ENCODE results near the gene IFNL4.
"Not testable (repeated sequence)": the region's sequence is repeated elsewhere in the genome, so short reads cannot be mapped to it uniquely, and the experiment has no call there.

IFNL4 gene

DNA sequence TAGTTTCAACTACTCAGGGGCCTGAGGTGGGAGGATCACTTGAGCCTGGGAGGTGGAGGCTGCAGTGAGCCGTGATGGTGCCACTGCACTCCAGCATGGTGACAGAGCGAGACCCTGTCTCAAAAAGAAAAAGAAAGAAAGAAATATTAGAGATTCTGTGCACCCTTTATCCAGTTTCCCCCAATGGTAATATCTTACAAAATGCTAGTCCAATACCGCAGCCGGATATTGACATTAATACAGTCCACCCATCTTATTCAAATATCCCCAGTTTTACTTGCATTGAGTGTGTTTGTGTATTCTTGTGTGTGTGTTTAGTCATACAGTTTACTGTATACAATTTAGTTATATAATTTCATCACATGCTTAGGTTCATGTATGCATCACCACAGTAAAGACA, 8.6 kb upstream of the IFNL4 start:
- DNase-seq (ENCODE audit: low read depth) = no peak

DNA sequence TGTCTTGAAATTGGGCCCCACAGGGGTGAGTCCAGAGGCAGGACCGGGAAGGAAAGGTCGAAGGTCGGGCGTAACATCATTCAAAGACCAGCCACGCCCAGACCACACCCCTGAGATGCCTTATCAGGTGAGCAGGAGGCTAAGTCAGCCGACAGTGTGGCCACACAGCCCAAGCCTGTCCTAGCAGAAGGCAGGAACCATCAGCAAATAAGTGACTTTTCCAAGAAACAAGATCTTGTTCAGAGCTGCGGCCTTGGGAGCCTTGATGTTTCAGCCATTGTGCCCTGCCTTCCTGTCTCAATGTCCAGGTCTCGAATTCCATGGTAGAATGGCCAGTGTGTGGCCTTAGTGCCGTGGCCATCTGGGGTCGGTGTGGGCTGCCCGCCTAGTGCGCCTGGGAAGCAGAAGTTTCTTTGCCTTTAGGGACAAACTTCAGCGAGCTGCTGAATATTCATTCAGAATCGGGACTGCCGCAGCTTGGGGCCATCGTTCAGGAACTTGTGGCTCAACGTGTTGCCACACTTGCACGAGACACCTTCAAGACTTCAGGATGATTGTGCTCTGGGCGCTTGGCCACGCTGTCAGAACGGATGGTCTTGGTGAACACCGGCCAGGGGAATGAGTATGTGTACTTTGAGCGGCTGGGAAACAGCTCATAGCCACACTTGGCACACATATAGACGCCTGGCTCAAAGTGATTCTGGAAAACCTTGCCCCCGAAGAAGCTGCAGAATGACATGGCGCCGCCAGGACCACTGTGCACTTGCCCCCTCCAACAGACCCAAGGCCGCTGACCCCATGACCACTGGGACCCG, 6.1 kb upstream of the IFNL4 start:
- no peak for DNase-seq (ENCODE audit: low read depth)

DNA sequence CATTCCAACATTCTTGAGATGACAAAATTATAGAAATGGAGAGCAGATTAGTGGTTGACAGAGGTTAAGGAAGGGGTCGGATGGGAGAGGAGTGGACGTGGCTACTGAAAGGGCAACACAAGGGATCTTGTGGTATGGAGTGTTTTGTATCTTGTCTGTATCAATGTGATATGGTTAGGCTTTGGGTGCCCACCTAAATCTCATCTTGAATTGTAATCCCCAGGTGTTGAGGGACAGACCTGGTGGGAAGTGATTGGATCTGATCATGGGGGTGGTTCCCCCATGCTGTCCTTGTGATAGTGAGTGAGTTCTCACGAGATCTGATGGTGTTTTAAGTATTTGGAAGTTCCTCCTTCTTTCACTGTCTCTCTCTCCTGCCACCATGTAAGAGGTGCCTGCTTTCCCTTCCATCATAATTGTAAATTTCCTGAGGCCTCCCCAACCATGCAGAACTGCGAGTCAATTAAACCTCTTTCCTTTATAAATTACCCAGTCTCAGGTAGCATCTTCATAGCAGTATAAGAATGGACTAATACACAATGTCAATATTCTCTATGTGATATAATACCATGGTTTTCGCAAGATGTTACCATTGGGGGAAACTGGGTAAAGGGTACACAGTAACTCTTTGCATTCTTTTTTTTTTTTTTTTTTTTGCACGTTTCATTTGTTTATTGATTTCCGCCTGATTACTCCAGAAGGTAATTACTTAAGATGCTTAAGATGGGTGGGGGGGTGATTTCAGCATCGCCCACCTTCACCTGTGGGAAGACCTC, 4.9 kb upstream of the IFNL4 start:
- DNase-seq (ENCODE audit: low read depth) = no peak

DNA sequence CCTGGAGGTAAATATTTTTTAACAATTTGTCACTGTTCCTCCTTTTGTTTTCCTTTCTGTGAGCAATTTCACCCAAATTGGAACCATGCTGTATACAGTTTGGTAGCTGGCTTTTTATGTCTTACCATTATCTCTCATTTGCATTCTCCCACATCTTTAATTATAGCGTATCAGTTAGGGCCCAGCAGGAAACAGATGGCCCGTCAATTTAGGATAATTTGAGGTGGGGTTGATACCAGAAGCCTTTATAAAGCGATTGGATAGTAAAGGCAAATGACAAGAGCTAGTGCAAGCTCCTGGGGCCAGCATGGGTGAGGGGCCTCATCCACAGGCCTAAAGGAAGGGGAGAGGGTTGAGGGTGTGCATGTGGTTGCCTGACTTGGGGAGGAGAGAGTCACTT, 3.8 kb upstream of the IFNL4 start:
- DNase-seq (ENCODE audit: low read depth) = no peak

DNA sequence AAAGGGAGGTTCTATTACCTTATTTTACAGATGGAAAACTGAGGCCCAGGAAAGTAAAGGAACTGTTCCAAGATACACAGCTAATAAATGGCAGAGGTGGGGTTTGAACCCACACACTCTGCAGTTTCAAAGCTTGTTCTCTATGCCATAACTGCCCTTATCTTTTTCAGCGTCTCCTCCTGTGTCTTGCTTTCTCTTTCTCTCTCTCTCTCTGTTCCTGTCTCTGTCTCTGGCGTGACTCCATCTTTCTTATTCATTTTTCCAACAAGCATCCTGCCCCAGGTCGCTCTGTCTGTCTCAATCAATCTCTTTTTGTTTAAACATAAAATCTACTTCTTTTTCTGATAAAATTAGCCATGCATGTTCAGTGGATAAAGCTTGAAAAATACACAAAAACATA, 3.2 kb upstream of the IFNL4 start:
- no peak for DNase-seq (ENCODE audit: low read depth)

DNA sequence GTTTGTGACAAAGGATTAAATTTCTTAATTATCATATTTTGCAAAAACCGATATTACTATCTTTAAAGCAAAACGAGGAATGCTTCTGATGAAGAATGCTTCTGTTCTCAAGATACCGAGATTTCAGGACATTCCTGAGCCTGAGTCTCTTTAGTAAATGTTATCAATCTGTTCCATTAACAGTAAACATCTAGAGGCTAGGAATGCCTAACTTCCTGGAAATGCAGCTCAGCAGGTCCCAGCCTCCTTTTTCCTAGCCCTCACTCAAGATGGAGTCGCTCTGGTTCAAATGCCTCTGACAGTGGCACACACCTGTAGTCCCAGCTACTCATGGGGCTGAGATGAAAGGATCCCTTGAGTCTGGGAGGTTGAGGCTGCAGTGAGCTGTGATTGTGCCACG, 2.4 kb upstream of the IFNL4 start:
- DNase-seq (ENCODE audit: low read depth) = no peak

DNA sequence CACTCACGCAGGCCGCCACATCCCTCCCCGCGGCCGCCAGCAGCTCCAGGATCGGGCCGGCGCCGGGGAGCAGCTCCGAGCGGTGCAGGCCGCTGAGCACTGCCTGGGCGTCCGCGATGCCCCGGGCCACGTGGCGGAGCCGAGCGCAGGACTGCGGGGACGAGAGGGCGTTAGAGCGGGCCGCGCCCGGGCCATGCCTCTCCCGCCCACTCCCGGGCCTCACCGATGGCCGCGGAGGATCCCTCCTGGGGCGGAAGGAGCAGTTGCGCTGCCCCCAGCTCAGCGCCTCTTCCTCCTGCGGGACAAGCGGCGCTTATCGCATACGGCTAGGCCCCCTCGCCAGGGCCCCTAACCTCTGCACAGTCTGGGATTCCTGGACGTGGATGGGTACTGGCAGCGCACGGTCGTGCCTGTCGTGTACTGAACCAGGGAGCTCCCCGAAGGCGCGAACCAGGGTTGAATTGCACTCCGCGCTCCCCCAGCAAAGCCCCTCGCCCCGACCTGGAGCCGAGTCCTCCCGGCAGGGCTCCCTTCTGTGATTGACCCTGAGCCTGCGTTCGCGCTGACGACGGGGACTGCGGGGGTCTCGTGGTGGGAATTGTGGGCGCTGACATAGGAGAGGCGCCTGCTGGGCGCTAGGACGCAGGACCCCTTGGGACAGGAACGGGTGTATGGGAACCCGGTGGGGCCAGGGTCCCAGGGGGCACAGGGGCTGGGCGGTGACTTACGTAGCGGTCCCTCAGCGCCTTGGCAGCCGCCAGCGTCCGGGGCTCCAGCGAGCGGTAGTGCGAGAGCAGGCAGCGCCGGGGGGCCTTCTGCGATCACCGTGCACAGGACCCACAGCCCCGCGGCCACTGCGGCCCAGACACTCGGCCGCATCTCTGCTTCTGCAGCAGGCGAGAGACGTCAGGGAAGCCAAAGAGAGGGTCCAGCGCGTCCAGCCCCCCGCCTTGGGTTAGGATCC, 673 bp downstream of the IFNL4 start:
- no peak for DNase-seq (ENCODE audit: low read depth)

DNA sequence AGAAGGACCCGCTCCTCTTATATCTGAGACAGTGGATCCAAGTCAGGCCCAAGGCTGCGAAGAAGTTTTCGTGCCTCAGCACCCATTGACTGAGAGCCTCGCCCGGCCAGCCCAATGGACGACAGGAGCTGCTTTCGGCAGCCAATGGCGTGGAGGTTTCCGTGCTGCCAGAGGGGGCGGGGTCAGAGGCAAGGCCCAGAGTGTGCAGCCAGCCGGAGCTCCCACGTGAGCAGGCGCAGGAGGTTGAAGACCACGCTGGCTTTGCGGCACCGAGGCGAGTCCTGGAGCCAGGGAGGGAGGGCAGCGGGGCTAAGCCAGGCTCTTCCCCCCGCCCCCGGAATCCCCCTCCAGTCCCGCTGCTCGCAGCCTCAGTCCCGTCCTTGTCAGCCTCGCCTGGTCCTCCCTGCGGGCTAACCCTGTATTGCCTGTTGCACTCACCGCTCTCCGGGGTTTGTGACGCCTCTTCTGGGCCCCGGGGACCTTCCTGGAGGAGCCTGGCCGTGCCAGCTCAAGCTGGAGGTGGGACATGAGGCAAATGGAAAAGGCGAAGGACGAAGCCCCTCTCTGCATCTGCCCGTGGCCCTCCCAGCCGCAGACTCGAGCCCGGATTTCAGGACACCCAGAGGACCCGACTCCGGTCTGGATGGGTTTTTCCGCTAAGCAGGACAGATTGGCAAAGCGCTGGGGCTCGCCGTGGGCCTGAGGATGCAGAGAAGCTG, 1.5 kb downstream of the IFNL4 start:
- no peak for DNase-seq (ENCODE audit: low read depth)

DNA sequence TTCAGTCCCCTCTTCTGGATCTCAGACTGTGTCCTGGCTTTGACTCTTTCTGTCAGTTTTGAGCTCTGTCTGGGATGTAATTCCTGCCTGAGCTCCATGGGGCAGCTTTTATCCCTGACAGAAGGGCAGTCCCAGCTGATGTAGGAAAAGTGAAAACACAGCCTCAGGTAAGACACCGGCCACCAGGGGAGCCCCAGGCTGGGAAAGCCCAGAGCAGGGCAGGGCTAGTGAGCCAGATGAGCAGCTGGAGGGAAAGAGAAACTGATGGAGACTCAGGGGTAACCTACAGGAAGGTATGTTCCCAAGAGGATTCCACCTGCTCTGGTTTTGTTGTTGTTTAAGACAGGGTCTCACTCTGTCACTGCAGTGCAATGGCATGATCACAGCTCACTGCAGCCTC, 3.5 kb downstream of the IFNL4 start:
- DNase-seq (ENCODE audit: low read depth) = not testable (repeated sequence)

DNA sequence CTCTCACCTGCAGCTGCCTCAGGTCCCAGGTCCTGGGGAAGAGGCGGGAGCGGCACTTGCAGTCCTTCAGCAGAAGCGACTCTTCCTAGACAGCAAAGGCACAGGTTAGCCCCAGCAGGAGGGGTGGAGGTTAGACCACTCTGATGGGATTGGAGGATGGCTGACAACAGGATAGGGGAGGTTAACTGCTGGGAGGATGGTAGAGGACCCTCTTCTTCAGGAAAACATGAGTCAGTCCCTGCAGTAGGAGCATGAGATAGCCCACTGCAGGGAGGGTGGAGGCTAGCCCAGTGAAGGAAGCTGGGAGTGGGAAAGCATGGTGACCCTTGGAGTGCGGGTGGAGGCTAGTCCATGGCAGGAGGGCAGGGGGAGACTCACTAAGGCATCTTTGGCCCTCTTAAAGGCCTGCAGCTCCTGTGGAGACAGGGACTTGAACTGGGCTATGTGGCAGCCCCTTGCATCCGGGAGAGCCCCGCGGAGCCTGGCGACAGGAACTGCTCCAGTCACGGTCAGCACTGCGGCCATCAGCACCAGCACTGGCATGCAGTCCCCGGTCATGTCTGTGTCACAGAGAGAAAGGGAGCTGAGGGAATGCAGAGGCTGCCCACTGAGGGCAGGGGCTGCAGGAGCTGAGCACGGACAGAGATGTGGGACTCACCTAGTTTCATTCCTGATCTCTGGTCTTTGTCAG, 4.1 kb downstream of the IFNL4 start, which contains the start of gene IFNL3:
IFNL3 (minus strand) TSS at position 597 of the 691 bp plus-strand sequence; CDS start at position 558, 39 bp downstream.
- not testable (repeated sequence) for DNase-seq (ENCODE audit: low read depth)

DNA sequence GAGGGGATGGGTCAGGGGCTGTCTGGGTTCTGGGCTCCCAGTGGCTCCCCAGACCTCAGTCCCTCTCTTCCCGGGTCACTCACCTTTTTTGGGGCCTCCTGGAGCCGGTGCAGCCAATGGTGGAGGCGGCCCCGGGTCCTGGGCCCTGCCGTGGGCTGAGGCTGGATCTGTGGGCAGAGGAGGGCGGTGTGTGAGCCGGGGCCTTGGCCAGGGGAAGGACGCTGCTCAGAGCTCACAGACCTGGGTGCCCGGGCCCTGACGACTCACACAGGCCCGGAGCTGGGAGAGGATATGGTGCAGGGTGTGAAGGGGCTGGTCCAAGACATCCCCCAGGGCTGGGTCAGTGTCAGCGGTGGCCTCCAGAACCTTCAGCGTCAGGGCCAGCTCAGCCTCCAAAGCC, 4.9 kb downstream of the IFNL4 start:
- DNase-seq (ENCODE audit: low read depth) = not testable (repeated sequence)

DNA sequence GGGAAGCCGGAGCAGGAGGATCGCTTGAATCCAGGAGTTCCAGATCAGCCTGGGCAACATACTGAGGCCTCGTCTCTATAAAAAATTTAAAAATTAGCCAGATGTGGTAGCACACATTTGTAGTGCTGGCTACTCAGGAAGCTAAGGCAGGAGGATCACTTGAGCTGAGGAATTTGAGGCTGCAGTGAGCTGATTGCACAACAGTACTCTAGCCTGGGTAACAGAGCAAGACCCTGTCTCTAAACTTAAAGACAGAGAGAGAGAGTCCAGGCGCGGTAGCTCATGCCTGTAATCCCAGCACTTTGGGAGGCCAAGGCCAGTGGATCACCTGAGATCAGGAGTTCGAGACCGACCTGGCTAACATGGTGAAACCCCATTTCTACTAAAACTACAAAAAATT, 8.2 kb downstream of the IFNL4 start:
- no peak for DNase-seq (ENCODE audit: low read depth)

DNA sequence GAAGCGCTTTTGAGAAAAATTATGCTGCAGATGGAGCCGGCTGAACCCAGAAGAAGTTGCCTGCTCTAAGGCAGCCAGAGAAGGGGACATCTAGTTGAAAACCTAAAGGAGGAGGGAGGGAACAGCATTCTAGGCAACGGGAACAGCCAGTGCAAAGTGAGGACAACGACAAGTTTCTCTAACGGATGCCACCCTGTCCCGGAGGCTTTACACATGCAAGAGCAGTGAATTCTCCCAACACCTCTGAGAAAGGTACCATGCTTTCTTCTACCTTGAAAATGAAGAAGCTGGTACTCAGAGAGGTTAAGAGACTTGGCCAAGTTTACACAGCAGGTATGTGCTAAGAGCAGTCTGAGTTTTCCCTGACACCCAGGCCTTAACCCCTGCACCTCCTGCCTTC, 9.7 kb downstream of the IFNL4 start:
- no peak for DNase-seq (ENCODE audit: low read depth)

DNA sequence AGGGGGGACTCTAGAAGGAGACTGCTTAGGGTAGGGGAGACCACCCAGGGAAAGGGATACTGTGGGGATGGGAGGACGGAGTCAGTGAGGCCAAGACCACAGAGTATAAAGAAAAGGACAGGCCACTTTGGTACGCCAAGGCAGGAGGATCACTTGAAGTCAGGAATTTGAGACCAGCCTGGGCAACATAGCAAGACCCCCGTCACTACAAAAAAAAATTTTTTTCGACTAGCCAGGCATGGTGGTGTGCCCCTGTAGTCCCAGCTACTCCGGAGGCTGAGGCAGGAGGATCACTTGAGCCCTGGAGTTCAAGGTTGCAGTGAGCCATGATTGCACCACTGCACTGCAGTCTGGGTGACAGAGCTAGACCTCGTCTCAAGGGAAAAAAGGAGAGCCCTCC, 10.4 kb downstream of the IFNL4 start:
- DNase-seq (ENCODE audit: low read depth) = no peak

DNA sequence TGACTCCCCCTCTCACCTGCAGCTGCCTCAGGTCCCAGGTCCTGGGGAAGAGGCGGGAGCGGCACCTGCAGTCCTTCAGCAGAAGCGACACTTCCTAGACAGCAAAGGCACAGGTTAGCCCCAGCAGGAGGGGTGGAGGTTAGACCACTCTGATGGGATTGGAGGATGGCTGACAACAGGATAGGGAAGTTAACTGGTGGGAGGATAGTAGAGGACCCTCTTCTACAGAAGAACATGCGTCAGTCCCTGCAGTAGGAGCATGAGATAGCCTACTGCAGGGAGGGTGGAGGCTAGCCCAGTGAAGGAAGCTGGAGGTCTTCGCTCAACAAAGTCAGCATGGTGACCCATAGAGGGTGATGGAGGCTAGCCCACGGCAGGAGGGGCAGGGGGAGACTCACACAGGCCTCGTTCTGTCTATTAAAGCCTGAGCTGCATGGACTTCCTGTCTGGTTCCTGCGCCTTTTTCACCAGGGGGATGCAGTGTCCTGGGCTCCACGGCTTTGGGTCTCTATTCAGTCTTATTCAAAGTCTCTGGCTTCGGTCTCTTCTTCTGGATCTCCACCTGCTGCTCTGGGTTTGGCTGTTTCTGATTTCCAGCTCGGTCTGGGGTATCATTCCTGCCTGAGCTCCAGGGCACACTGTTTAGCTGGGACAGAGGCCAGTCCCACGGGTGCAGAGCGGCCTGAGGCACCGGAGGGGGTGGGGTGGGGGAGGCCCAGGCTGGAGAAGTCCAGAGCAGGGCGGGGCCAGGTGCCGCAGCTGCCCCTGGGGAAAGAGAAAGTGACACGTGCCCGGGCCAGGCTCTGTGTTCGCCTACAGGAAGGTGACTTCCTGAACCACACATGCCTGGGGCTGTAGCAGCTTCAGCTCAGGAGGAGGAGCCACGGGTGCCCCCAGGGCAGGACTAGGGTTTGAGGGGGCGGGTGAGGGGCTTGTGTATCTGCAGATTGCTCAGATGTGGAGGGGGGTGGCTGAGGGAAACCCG, 11.2 kb downstream of the IFNL4 start:
- DNase-seq (ENCODE audit: low read depth) = no peak

DNA sequence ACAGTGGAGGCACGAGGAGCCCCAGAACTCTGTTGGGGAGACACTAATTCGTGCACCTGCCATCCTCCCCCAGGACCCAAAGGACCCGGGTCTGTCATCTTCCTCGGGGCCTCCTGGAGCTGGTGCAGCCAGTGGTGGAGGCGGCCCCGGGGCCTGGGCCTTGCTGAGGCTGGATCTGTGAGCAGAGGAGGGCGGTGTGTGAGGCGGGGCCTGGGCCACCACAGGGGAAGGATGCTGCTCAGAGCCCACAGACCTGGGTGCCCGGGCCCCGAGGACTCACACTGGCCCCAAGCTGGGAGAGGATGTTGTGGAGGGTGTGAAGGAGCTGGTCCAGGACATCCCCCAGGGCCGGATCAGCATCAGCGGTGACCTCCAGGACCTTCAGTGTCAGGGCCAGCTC, 12.1 kb downstream of the IFNL4 start:
- DNase-seq (ENCODE audit: low read depth) = no peak

DNA sequence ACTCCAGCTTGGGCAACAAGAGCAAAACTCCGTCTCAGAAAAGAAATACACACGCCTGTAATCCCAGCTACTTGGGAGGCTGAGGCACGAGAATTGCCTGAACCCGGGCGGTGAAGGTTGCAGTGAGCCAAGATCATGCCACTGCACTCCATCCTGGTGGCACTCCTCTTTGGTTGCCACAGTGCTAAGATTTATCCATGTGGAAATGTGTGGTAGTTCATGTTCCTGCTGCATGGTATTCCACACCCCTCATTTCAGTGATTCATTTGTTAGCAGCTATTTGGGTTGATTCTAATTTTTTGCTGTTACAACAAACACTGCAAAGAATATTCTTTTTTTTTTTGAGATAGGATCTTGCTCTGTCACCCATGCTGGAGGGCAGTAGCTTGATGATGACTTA, 15.9 kb downstream of the IFNL4 start:
- DNase-seq (ENCODE audit: low read depth) = no peak

DNA sequence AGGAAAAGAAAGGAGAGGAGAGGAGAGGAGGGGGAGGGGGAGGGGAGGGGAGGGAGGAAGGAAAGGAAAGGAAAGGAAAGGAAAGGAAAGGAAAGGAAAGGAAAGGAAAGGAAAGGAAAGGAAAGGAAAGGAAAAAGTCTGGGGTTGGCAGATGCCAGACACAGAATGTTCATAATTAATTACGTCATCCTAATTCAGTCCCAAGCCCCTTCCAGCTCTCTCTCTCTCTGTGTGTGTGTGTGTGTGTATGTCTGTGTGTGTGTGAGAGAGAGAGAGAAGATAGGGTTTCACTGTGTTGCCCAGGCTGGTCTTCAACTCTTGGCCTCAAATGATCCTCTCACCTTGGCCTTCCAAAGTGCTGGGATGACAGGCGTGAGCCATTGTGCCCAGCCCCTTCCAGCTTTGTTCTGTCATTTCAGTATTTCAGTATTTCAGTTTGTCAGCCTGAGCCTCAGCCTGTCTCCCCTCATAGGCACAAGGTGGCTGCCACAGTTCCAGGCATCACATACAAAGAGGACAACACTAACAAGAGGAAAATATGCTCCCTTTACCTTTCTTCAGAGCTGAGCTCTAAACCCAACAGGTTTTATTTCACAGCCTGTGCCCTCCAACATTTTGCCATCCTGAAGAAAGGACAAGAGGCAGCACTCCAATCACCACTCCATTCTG, 18.4 kb downstream of the IFNL4 start:
- no peak for DNase-seq (ENCODE audit: low read depth)

DNA sequence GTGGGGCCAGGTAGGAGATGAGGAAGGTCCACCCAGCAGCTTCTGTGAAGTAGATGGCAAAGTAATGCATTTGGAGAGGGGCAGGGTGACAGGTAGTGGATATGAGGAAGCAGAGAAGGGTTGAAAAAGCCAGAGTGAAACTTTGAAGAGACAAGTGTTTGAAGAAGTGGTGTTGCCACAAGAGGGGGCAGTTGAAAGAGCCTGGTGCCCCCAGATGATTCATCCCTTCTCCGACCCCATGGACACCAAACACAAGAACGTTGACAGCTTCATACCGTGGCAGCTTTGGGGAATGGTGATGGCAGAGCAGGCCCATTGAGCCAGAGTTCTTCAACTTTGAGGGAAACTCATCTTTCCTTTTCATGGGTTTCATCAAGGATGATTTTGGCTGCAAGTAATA, 23.7 kb downstream of the IFNL4 start:
- DNase-seq (ENCODE audit: low read depth) = no peak

Measured in stimulated activated CD8-positive, alpha-beta memory T cell treated with anti-CD3 and anti-CD28 coated beads, Interleukin-7, amount 100 ng/mL, for 24 hours (primary cell).